HL-60 (cell line): Measurements from ENCODE around the gene ENPP7.

Experiments used
- DNase-seq, 2 experiments: peaks; one replicate each; pipeline ENCODE4 v3.0.0-alpha.2; 2010 to 2020; ENCODE audit warnings: low read depth in 1 of 2, low spot score in 1 of 2
- H3K27ac ChIP-seq: fragments of 250-450 bp; sonication (Bioruptor Pico); replicated peaks from 2 replicates; pipeline ENCODE4 v1.5.1; 2020; ENCODE audit warnings: mild to moderate bottlenecking, moderate library complexity
- H3K27me3 ChIP-seq: fragments of 250-450 bp; sonication (Bioruptor Pico); 2 replicates; pipeline ENCODE4 v1.5.1; 2021; ENCODE audit warnings: mild to moderate bottlenecking, moderate library complexity; ENCODE audit not compliant: insufficient read depth, poor library complexity, severe bottlenecking
- H3K4me3 ChIP-seq: replicated peaks from 2 replicates; pipeline ENCODE4 v1.5.1; 2011; ENCODE audit warnings: mild to moderate bottlenecking, control low read depth, low read length; ENCODE audit not compliant: insufficient read depth
- CTCF ChIP-seq: IDR thresholded peaks from one replicate; pipeline ENCODE4 v1.5.1; 2011; ENCODE audit warnings: low read length, control low read depth, inconsistent platforms; ENCODE audit not compliant: insufficient read depth
- GABPA ChIP-seq: IDR thresholded peaks from 2 replicates; pipeline ENCODE4 v1.6.1; 2012; ENCODE audit warnings: low read depth
- POLR2AphosphoS5 ChIP-seq: IDR thresholded peaks from 2 replicates; pipeline ENCODE4 v1.6.1; 2012; ENCODE audit warnings: low read depth
- REST ChIP-seq: IDR thresholded peaks from 2 replicates; pipeline ENCODE4 v1.6.1; 2012; ENCODE audit warnings: low read depth; ENCODE audit not compliant: insufficient replicate concordance
- SPI1 ChIP-seq: IDR thresholded peaks from 2 replicates; pipeline ENCODE4 v1.6.1; 2012; ENCODE audit warnings: low read depth, mild to moderate bottlenecking, borderline replicate concordance

ENPP7 gene

GRCh38 chr17:79788989-79789942 is 58.5 kb downstream of the ENPP7 start:
- DNase-seq, result no peak
- Histone ChIP-seq H3K4me3 (no peak overlapping the region), H3K27me3 (peaks cover 56% of the 10 kb centered on the region), H3K27ac (no peak overlapping the region)
- TF ChIP-seq POLR2AphosphoS5 (no peak), SPI1 (no peak), REST (no peak), CTCF (no peak), GABPA (no peak)

GRCh38 chr17:79789943-79790804 is 59.4 kb downstream of the ENPP7 start:
- TF ChIP-seq SPI1 (no peak), REST (no peak), POLR2AphosphoS5 (no peak)
- no peak overlapping the region for H3K27ac ChIP-seq
- peaks cover 56% of the 10 kb centered on the region for H3K27me3 ChIP-seq
- DNase-seq, result no peak
- H3K4me3 ChIP-seq, result no peak overlapping the region

GRCh38 chr17:79790805-79791734 is 60.3 kb downstream of the ENPP7 start:
- Histone ChIP-seq H3K4me3 (no peak overlapping the region), H3K27ac (no peak overlapping the region), H3K27me3 (peaks cover 56% of the 10 kb centered on the region)
- DNase-seq, result no peak
- TF ChIP-seq POLR2AphosphoS5 (no peak), CTCF (no peak), GABPA (no peak), SPI1 (no peak), REST (no peak)
